HepG2 (cell line): ENCODE data around the gene VPS18. TPM values are rescaled to one million over a fixed set of nuclear protein-coding genes. Genes with fewer than 3 reads are reported as not detected.

Source experiments
- ATF1 ChIP-seq: IDR thresholded peaks from 2 replicates; pipeline ENCODE4 v1.6.1; 2016; ENCODE audit warnings: mild to moderate bottlenecking, control low read depth
- HNRNPH1 ChIP-seq: fragments of 200-400 bp; formaldehyde crosslinking; optimal IDR thresholded peaks from 2 replicates; pipeline ENCODE3; 2017; ENCODE audit warnings: mild to moderate bottlenecking, low read depth, low read length
- HNRNPUL1 ChIP-seq: fragments of 200-400 bp; formaldehyde crosslinking; IDR thresholded peaks from 2 replicates; pipeline ENCODE4 v1.6.1; 2017; ENCODE audit warnings: low read depth, mild to moderate bottlenecking, low read length, moderate library complexity
- HOXA7 ChIP-seq: sonication (generic); formaldehyde crosslinking; IDR thresholded peaks from 2 replicates; pipeline ENCODE4 v1.8.1; 2022; ENCODE audit warnings: mild to moderate bottlenecking, missing genetic modification reagents, moderate library complexity
- ISL2 ChIP-seq: sonication (generic); formaldehyde crosslinking; IDR thresholded peaks from 2 replicates; pipeline ENCODE4 v1.5.0; 2020; ENCODE audit warnings: missing genetic modification reagents
- MAF1 ChIP-seq: sonication (generic); formaldehyde crosslinking; IDR thresholded peaks from 2 replicates; pipeline ENCODE4 v1.5.0; 2020; ENCODE audit warnings: missing genetic modification reagents, borderline replicate concordance
- PPARG ChIP-seq: conservative IDR thresholded peaks from 2 replicates; pipeline ENCODE4 v1.6.1; 2016; ENCODE audit warnings: missing biosample characterization, missing genetic modification reagents
- SRSF4 ChIP-seq: fragments of 200-400 bp; formaldehyde crosslinking; IDR thresholded peaks from one replicate; pipeline ENCODE4 v1.6.1; 2018; ENCODE audit warnings: mild to moderate bottlenecking, low read depth, low read length, moderate library complexity; ENCODE audit not compliant: poor library complexity, severe bottlenecking
- ZFX ChIP-seq: sonication (generic); formaldehyde crosslinking; IDR thresholded peaks from 2 replicates; pipeline ENCODE4 v1.4.0; 2020; ENCODE audit warnings: mild to moderate bottlenecking, low read depth, missing genetic modification reagents, moderate library complexity
- ZNF101 ChIP-seq: sonication (generic); formaldehyde crosslinking; IDR thresholded peaks from 2 replicates; pipeline ENCODE4 v1.4.0; 2020; ENCODE audit warnings: mild to moderate bottlenecking, low read depth, missing genetic modification reagents, borderline replicate concordance
- ZNF407 ChIP-seq: sonication (generic); formaldehyde crosslinking; IDR thresholded peaks from one replicate; pipeline ENCODE4 v1.5.1; 2020; ENCODE audit warnings: mild to moderate bottlenecking, missing genetic modification reagents; ENCODE audit errors: not compliant biosample characterization
- ZNF775 ChIP-seq: sonication (generic); formaldehyde crosslinking; IDR thresholded peaks from 2 replicates; pipeline ENCODE4 v1.4.0; 2020; ENCODE audit warnings: missing genetic modification reagents, mild to moderate bottlenecking, moderate library complexity, borderline replicate concordance
- polyA plus RNA-seq, 8 experiments: library from polyadenylated mRNA; depleted of rRNA in 3 of 8; stranded (reverse) in 7 of 8; unstranded in 1 of 8; fragments of >200 nt; fragmentation: Illumina TruSeq in 4 of 8; extraction: Trizol in 4 of 8; gene quantifications; 2 replicates each; pipeline versions ENCODE4 v1.2.1 to v1.2.3, GENCODE V29; 2011 to 2016; ENCODE audit warnings: low read depth in 4 of 8, missing spikeins in 1 of 8, mixed read lengths in 1 of 8; ENCODE audit not compliant: insufficient read depth in 1 of 8
- total RNA-seq, 5 experiments: library from RNA; depleted of rRNA; stranded (reverse); fragments of >200 nt; fragmentation: Illumina TruSeq; extraction: Trizol; gene quantifications; 2 replicates each; pipeline ENCODE4 v1.2.3, GENCODE V29; 2016; ENCODE audit warnings: low read depth in 1 of 5
- TF ChIP-seq, protein P1 (sequence below): sonication (generic); formaldehyde crosslinking; IDR thresholded peaks from 2 replicates; pipeline ENCODE4 v1.4.0; 2020; ENCODE audit warnings: mild to moderate bottlenecking, missing genetic modification reagents
- TF ChIP-seq, protein P2 (sequence below): sonication (generic); formaldehyde crosslinking; IDR thresholded peaks from 2 replicates; pipeline ENCODE4 v1.9.0; 2021; ENCODE audit warnings: missing genetic modification reagents, mild to moderate bottlenecking, borderline replicate concordance

Gene VPS18
- total and polyA plus RNA-seq, 2 of the 13 experiments (the other 11 are each of a cell fraction or from before 2014, with no cell fraction given), result 5.8 to 17.0 TPM

DNA sequence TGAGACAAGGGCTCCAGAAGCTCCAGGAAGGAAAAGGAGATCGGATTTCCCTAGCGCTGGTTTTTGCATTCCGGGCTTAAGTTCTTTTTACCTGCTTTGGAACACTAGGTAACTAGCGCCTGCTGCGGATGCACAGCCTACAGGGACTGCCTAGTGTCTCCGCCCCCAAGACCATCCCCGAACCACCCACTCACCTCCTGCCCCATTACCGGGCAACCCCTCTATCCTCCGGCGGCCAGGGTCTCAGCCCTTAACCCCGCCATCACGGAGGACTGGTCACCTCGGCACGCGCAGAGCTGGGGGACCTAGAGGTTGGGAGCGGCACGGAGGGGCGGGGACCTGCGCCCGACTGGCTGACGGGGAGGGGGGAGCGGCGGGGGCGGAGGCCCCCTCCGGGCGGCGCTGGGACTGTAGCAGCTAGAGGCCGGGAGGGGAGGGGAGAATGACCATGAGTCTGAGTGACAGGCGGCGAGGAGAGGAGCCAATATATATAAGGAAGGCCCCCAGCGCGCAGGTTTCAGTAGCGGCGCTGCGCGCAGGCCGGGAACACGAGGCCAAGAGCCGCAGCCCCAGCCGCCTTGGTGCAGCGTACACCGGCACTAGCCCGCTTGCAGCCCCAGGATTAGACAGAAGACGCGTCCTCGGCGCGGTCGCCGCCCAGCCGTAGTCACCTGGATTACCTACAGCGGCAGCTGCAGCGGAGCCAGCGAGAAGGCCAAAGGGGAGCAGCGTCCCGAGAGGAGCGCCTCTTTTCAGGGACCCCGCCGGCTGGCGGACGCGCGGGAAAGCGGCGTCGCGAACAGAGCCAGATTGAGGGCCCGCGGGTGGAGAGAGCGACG lies 34.8 kb downstream of the VPS18 start, which contains the start of gene DLL4 (continued):
- TF ChIP-seq ZNF407 (CRISPR knock-in tag), result no peak
- TF ChIP-seq MAF1, result no peak
- no peak for TF ChIP-seq ZNF101 (CRISPR knock-in tag)
- TF ChIP-seq, protein P1, sequence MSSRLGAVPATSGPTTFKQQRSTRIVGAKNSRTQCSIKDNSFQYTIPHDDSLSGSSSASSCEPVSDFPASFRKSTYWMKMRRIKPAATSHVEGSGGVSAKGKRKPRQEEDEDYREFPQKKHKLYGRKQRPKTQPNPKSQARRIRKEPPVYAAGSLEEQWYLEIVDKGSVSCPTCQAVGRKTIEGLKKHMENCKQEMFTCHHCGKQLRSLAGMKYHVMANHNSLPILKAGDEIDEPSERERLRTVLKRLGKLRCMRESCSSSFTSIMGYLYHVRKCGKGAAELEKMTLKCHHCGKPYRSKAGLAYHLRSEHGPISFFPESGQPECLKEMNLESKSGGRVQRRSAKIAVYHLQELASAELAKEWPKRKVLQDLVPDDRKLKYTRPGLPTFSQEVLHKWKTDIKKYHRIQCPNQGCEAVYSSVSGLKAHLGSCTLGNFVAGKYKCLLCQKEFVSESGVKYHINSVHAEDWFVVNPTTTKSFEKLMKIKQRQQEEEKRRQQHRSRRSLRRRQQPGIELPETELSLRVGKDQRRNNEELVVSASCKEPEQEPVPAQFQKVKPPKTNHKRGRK (CRISPR knock-in tag), result no peak
- no peak for TF ChIP-seq ISL2 (CRISPR knock-in tag)
- no peak for TF ChIP-seq SRSF4
- no peak for TF ChIP-seq HNRNPUL1
- TF ChIP-seq, protein P2, sequence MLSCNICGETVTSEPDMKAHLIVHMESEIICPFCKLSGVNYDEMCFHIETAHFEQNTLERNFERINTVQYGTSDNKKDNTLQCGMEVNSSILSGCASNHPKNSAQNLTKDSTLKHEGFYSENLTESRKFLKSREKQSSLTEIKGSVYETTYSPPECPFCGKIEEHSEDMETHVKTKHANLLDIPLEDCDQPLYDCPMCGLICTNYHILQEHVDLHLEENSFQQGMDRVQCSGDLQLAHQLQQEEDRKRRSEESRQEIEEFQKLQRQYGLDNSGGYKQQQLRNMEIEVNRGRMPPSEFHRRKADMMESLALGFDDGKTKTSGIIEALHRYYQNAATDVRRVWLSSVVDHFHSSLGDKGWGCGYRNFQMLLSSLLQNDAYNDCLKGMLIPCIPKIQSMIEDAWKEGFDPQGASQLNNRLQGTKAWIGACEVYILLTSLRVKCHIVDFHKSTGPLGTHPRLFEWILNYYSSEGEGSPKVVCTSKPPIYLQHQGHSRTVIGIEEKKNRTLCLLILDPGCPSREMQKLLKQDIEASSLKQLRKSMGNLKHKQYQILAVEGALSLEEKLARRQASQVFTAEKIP, result no peak
- no peak for TF ChIP-seq PPARG (CRISPR knock-in tag)
- no peak for TF ChIP-seq HNRNPH1
- TF ChIP-seq ZNF775 (CRISPR knock-in tag), result no peak
- no peak for TF ChIP-seq HOXA7 (CRISPR knock-in tag)
- no peak for TF ChIP-seq ATF1 (CRISPR knock-in tag)
- TF ChIP-seq ZFX, result peak; percentile 66
